HG02973 (cell line): ENCODE data around the gene PGM5.
"Not testable (repeated sequence)": the region's sequence is repeated elsewhere in the genome, so short reads cannot be mapped to it uniquely, and the experiment has no call there.

Experiments used
- ATAC-seq: cut with Tn5 transposase; IDR thresholded peaks from one replicate; pipeline ENCODE4 v1.9.1; 2021; ENCODE audit warnings: moderate library complexity; ENCODE audit not compliant: unreplicated experiment

PGM5 gene

GRCh38 chr9:68356380-68357118 is at the start of gene PGM5:
PGM5 (plus strand) TSS chr9:68356611; CDS start chr9:68357128, 517 bp downstream.
- peak; percentile 37 for ATAC-seq

GRCh38 chr9:68307127-68307526 is 49.3 kb upstream of the PGM5 start:
- not testable (repeated sequence) for ATAC-seq

- not testable (repeated sequence) for ATAC-seq
These were observed 48.8 kb upstream of the PGM5 start for GRCh38 chr9:68307654-68308053.

- ATAC-seq: not testable (repeated sequence)
These were observed 45.2 kb upstream of the PGM5 start for GRCh38 chr9:68311208-68311607.

GRCh38 chr9:68318209-68318608 is 38.2 kb upstream of the PGM5 start:
- not testable (repeated sequence) for ATAC-seq

GRCh38 chr9:68323749-68324148 is 32.7 kb upstream of the PGM5 start:
- ATAC-seq: not testable (repeated sequence)

GRCh38 chr9:68324518-68324917 is 31.9 kb upstream of the PGM5 start:
- not testable (repeated sequence) for ATAC-seq

GRCh38 chr9:68329106-68329505 is 27.3 kb upstream of the PGM5 start:
- ATAC-seq: not testable (repeated sequence)

GRCh38 chr9:68330531-68331173 is 25.8 kb upstream of the PGM5 start:
- ATAC-seq: not testable (repeated sequence)

GRCh38 chr9:68332122-68332521 is 24.3 kb upstream of the PGM5 start:
- not testable (repeated sequence) for ATAC-seq

- not testable (repeated sequence) for ATAC-seq
These were observed 20.5 kb upstream of the PGM5 start for GRCh38 chr9:68335935-68336334.

GRCh38 chr9:68336639-68337339 is 19.6 kb upstream of the PGM5 start:
- ATAC-seq: not testable (repeated sequence)

- not testable (repeated sequence) for ATAC-seq
These were observed 18.4 kb upstream of the PGM5 start for GRCh38 chr9:68338000-68338399.

GRCh38 chr9:68342265-68343025 is 14.0 kb upstream of the PGM5 start:
- ATAC-seq: peak; percentile 76

GRCh38 chr9:68343242-68343641 is 13.2 kb upstream of the PGM5 start:
- not testable (repeated sequence) for ATAC-seq

GRCh38 chr9:68343992-68344391 is 12.4 kb upstream of the PGM5 start:
- not testable (repeated sequence) for ATAC-seq

- ATAC-seq: not testable (repeated sequence)
These were observed 4.7 kb upstream of the PGM5 start for GRCh38 chr9:68351689-68352088.

- not testable (repeated sequence) for ATAC-seq
These were observed 425 bp upstream of the PGM5 start for GRCh38 chr9:68355993-68356379.

GRCh38 chr9:68357119-68357714 is 806 bp downstream of the PGM5 start:
- peak; percentile 32 for ATAC-seq

GRCh38 chr9:68366933-68367547 is 10.6 kb downstream of the PGM5 start:
- not testable (repeated sequence) for ATAC-seq
